Measurements from ENCODE around the gene TMC6. TPM values are rescaled to one million over a fixed set of nuclear protein-coding genes. Genes with fewer than 3 reads are reported as not detected.

Gene TMC6
- total and polyA plus RNA-seq, 4 donors: 75.7 to 166 (median 98.9) TPM

- Histone ChIP-seq H3K4me1 (ENCODE audit: control insufficient read depth in 5 of 5, insufficient read depth in 5 of 5, low read length in 5 of 5) (peaks cover 0 to 14% (median 0%) of the 10 kb centered on the region in 5 donors), H3K27ac (ENCODE audit: low read depth in 1 of 2, low read length in 1 of 2) (no peak overlapping the region)
- 75 to 83% methylated on average over 17 of the region's 17 CpGs for WGBS, 2 donors
Observed at GRCh38 chr17:78138204-78139060, 9.9 kb upstream of the TMC6 start.

DNA sequence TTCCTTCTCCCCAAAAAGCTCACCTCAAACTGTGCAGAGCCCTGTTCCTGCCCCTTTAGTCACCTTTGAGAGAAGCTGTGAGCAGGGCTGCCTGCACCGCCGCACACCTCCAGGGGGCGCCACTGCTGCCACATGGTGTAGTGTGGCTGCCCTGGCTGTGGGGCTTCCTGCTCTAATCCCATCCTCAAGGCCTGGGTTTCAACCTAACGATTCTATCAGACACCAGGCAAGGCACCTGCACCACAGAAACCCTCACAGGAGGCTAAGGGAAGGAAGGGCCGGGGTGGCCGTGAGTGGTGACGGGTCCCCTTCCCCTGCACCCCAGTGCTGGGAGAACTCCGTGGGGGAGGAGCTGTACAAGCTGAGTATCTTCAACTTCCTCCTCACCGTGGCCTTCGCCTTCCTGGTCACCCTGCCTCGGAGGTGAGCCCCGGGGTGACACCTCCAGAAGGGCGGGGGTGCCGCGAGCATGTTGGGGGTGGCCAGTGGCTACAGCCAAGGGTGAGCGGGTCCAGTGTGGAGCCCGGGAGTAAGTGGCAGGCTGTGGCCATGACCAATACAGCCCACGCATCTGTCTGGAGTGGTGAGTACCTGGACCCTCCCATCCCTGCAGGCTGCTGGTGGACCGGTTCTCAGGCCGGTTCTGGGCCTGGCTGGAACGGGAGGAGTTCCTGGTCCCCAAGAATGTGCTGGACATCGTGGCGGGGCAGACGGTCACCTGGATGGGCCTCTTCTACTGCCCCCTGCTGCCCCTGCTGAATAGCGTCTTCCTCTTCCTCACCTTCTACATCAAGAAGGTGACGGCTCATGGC, 9.0 kb upstream of the TMC6 start:
- DNase-seq (no peak), ATAC-seq (ENCODE audit: insufficient read depth, low FRiP score) (no peak)
- 36 to 58% methylated on average over 24 to 26 of the region's 26 CpGs for WGBS, 2 donors
- Histone ChIP-seq H3K4me1 (ENCODE audit: control insufficient read depth in 5 of 5, insufficient read depth in 5 of 5, low read length in 5 of 5) (peaks cover 0 to 14% (median 3%) of the 10 kb centered on the region in 5 donors), H3K27ac (ENCODE audit: low read depth in 1 of 2, low read length in 1 of 2) (no peak overlapping the region), H3K9ac (ENCODE audit: insufficient read depth in 1 of 2, low read length in 2 of 2) (no peak overlapping the region), H3K4me3 (no peak overlapping the region), H3K36me3 (ENCODE audit: control insufficient read depth in 4 of 4, insufficient read depth in 4 of 4, low read length in 4 of 4) (peaks cover 0 to 2% (median 0%) of the 10 kb centered on the region in 4 donors), H3K27me3 (ENCODE audit: control insufficient read depth in 3 of 3, insufficient read depth in 3 of 3, low read length in 2 of 3) (no peaks in the 10 kb centered on the region), H3K9me3 (ENCODE audit: control insufficient read depth in 4 of 4, insufficient read depth in 3 of 4, low read length in 3 of 4) (no peaks in the 10 kb centered on the region)
- no peak for TF ChIP-seq CTCF (IDR thresholded peaks at IDR 0.05; ENCODE audit: control extremely low read depth, extremely low read depth)

More at GRCh38 chr17:78138204-78139060, 9.9 kb upstream of the TMC6 start:
- H3K27me3 ChIP-seq (ENCODE audit: control insufficient read depth in 3 of 3, insufficient read depth in 3 of 3, low read length in 2 of 3): no peaks in the 10 kb centered on the region
- no peaks in the 10 kb centered on the region for H3K9me3 ChIP-seq (ENCODE audit: control insufficient read depth in 4 of 4, insufficient read depth in 3 of 4, low read length in 3 of 4)
- TF ChIP-seq CTCF (IDR thresholded peaks at IDR 0.05; ENCODE audit: control extremely low read depth, extremely low read depth): no peak
- DNase-seq: no peak
- no peak overlapping the region for H3K4me3 ChIP-seq
- H3K9ac ChIP-seq (ENCODE audit: insufficient read depth in 1 of 2, low read length in 2 of 2): no peak overlapping the region
- ATAC-seq (ENCODE audit: insufficient read depth, low FRiP score): no peak
- H3K36me3 ChIP-seq (ENCODE audit: control insufficient read depth in 4 of 4, insufficient read depth in 4 of 4, low read length in 4 of 4): peaks cover 0 to 1% (median 0%) of the 10 kb centered on the region in 4 donors

GRCh38 chr17:78135858-78136500, 7.4 kb upstream of the TMC6 start:
- WGBS, 2 donors: 82 to 94% methylated on average over 9 of the region's 9 CpGs
- Histone ChIP-seq H3K27ac (ENCODE audit: low read depth in 1 of 2, low read length in 1 of 2) (no peak overlapping the region), H3K36me3 (ENCODE audit: control insufficient read depth in 4 of 4, insufficient read depth in 4 of 4, low read length in 4 of 4) (peaks cover 0 to 2% (median 0%) of the 10 kb centered on the region in 4 donors), H3K27me3 (ENCODE audit: control insufficient read depth in 3 of 3, insufficient read depth in 3 of 3, low read length in 2 of 3) (peaks cover 0 to 1% (median 0%) of the 10 kb centered on the region in 3 donors), H3K4me3 (no peak overlapping the region), H3K9me3 (ENCODE audit: control insufficient read depth in 4 of 4, insufficient read depth in 3 of 4, low read length in 3 of 4) (no peaks in the 10 kb centered on the region), H3K9ac (ENCODE audit: insufficient read depth in 1 of 2, low read length in 2 of 2) (no peak overlapping the region), H3K4me1 (ENCODE audit: control insufficient read depth in 5 of 5, insufficient read depth in 5 of 5, low read length in 5 of 5) (peaks cover 0 to 17% (median 5%) of the 10 kb centered on the region in 5 donors)
- DNase-seq (no peak), ATAC-seq (ENCODE audit: insufficient read depth, low FRiP score) (no peak)
- TF ChIP-seq CTCF (IDR thresholded peaks at IDR 0.05; ENCODE audit: control extremely low read depth, extremely low read depth): no peak
